HG02840 (cell line): ENCODE results near the gene VASH1.

Experiments
- ATAC-seq: cut with Tn5 transposase; IDR thresholded peaks from one replicate; pipeline ENCODE4 v1.9.1; 2021; ENCODE audit warnings: mild to moderate bottlenecking, moderate library complexity, moderate number of reproducible peaks; ENCODE audit not compliant: unreplicated experiment, low FRiP score

Gene VASH1

GRCh38 chr14:76827696-76828296, 66.5 kb downstream of the VASH1 start:
- no peak for ATAC-seq

DNA sequence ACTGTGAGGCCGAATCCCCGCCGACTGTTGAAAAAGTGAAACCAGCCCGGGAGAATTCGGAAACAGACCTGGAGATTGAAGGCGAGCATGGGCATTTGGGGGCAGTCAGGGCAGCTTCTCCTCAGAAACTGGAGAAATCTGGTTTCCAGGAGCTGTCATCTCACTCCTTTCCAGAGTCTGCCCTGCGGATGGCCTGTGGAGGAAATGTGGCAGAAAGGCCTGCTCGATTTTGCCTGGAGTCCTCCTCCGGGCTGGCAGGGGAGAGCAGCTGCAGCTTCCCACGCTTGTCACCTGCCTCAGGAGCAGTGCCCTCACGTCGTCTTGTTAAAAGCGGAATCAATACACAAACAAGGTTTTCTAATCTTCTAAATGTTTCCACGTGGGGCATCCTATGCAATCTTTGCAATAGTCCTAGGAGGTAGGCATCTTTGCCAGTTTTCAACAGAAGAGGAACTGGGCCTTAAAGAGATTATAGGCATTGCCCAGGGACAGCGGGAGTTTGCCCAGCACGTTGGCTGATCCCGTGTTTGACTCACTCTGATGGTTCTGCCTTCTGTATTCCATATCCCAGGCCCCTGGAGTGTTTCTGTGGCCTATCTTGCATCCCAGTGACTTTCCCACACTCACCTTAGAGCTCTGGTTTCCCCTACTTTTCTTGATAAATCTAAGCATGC, 67.2 kb downstream of the VASH1 start:
- no peak for ATAC-seq

- ATAC-seq = no peak
Observed at GRCh38 chr14:76829013-76829365, 67.7 kb downstream of the VASH1 start.

DNA sequence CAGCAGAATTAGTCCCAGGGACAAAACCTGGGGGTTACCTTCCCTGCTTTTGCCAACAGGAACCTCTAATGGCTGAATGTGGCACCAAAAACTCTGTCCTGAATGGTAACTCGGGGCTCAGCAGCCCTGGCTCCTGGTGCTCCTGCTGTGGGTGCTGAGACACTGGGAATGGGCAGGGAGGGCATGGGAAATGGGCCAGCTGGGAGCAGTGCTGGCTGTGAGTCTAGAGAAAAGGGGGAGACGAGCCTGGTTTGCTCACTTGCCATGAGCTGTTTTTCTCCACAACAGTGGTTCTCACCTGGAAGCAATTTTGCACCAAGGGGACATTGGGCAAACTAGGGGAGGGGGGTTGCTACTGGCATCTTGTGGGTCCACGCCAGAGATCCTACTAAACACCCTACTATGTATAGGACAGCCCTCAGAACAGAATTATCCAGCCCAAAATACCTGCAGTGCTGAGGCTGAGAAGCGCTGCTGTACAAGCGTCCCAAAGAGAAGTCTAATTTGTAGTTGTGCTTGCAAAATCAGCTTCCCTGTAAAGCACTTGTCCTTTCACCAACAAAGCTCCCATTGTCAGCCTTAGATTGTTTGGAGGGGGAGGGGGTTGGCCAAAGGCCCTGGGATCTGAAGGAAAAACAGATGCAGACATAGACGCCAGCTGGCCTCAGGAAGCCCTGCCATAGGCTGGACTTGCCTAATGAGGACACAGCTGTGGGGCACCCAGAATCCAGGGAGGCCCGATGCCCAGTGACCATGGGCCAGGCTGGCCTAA, 68.6 kb downstream of the VASH1 start:
- ATAC-seq = no peak

DNA sequence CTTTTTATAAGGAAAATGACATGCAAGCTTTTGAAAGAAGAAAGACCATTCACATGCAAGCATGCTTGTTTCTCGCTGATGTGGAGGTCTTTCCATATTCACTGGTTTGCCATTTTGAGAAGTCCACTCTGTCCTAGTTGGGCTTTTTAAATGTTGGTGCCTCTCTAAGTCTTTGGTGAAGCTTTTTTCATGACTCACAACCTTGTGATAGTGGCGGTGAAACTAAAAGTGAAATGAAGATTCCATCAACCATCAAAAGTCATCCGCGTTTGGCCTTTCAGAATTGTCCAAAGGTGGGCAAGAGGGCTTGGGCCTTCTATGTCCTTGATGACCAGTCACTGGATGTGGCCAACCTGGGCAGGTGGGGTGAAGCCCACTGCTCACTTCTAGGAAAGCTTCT, 69.3 kb downstream of the VASH1 start:
- ATAC-seq = no peak

GRCh38 chr14:76832503-76832988, 71.3 kb downstream of the VASH1 start:
- ATAC-seq = no peak
